ENCODE data around the gene GRK4.
"Not testable (repeated sequence)": the region's sequence is repeated elsewhere in the genome, so short reads cannot be mapped to it uniquely, and the experiment has no call there.

Gene GRK4

GRCh38 chr4:2954358-2955185, 8.8 kb upstream of the GRK4 start:
- H3K9ac ChIP-seq (ENCODE audit: low read length): no peak overlapping the region
- H3K27me3 ChIP-seq (ENCODE audit: low read length): no peaks in the 10 kb centered on the region
- H3F3A ChIP-seq (ENCODE audit: insufficient read depth): peaks cover 32% of the 10 kb centered on the region
- no peak overlapping the region for H2AFZ ChIP-seq (ENCODE audit: low read depth, low read length, severe bottlenecking)
- TF ChIP-seq CTCF (IDR thresholded peaks at IDR 0.05; ENCODE audit: insufficient read depth, low read length, poor library complexity, severe bottlenecking) (no peak), EZH2phosphoT487 (conservative IDR thresholded peaks at IDR 0.05; ENCODE audit: low read length) (no peak)
- no peaks in the 10 kb centered on the region for H3K9me2 ChIP-seq (replicated peaks; ENCODE audit: insufficient read depth, low read length)
- peaks cover 38% of the 10 kb centered on the region for H3K79me2 ChIP-seq (ENCODE audit: insufficient read depth, low read length)
- H3K4me2 ChIP-seq (ENCODE audit: low read depth, low read length, poor library complexity, severe bottlenecking): no peak overlapping the region
- no peaks in the 10 kb centered on the region for H3K9me3 ChIP-seq (ENCODE audit: insufficient read depth, low read length)
- H3K27ac ChIP-seq (ENCODE audit: low read depth, low read length): peak overlapping the region; percentile 22; the same call in 1 of the 2 replicates
- peaks cover 16% of the 10 kb centered on the region; the same call in 1 of the 2 replicates for H4K20me1 ChIP-seq (ENCODE audit: low read depth, low read length)
- peaks cover 34% of the 10 kb centered on the region for H3K36me3 ChIP-seq (ENCODE audit: low read length)
- H3K4me3 ChIP-seq (ENCODE audit: insufficient read depth, low read length, poor library complexity, severe bottlenecking): no peak overlapping the region

- H3F3A ChIP-seq (ENCODE audit: insufficient read depth): peaks cover 32% of the 10 kb centered on the region
- peaks cover 36% of the 10 kb centered on the region for H3K36me3 ChIP-seq (ENCODE audit: low read length)
- H3K79me2 ChIP-seq (ENCODE audit: insufficient read depth, low read length): peaks cover 47% of the 10 kb centered on the region
- not testable (repeated sequence) for H3K9ac ChIP-seq (ENCODE audit: low read length); H3K27me3 ChIP-seq (ENCODE audit: low read length); H3K9me2 ChIP-seq (replicated peaks; ENCODE audit: insufficient read depth, low read length); H3K4me2 ChIP-seq (ENCODE audit: low read depth, low read length, poor library complexity, severe bottlenecking); H2AFZ ChIP-seq (ENCODE audit: low read depth, low read length, severe bottlenecking); H3K4me3 ChIP-seq (ENCODE audit: insufficient read depth, low read length, poor library complexity, severe bottlenecking); H3K9me3 ChIP-seq (ENCODE audit: insufficient read depth, low read length); H3K27ac ChIP-seq (ENCODE audit: low read depth, low read length)
- peak; percentile 80 for TF ChIP-seq CTCF (IDR thresholded peaks at IDR 0.05; ENCODE audit: insufficient read depth, low read length, poor library complexity, severe bottlenecking)
- H4K20me1 ChIP-seq (ENCODE audit: low read depth, low read length): peaks cover 19% of the 10 kb centered on the region; the same call in 1 of the 2 replicates
Observed at GRCh38 chr4:2955186-2956044, 8.0 kb upstream of the GRK4 start.

- Histone ChIP-seq H3K9ac (ENCODE audit: low read length) (no peak overlapping the region), H2AFZ (ENCODE audit: low read depth, low read length, severe bottlenecking) (no peak overlapping the region), H3K9me3 (ENCODE audit: insufficient read depth, low read length) (no peaks in the 10 kb centered on the region), H3K4me3 (ENCODE audit: insufficient read depth, low read length, poor library complexity, severe bottlenecking) (no peak overlapping the region), H3K27ac (ENCODE audit: low read depth, low read length) (no peak overlapping the region), H3K4me2 (ENCODE audit: low read depth, low read length, poor library complexity, severe bottlenecking) (no peak overlapping the region), H3K9me2 (replicated peaks; ENCODE audit: insufficient read depth, low read length) (no peaks in the 10 kb centered on the region), H3K27me3 (ENCODE audit: low read length) (no peaks in the 10 kb centered on the region), H3F3A (ENCODE audit: insufficient read depth) (peaks cover 47% of the 10 kb centered on the region), H4K20me1 (ENCODE audit: low read depth, low read length) (peaks cover 19% of the 10 kb centered on the region; the same call in 1 of the 2 replicates), H3K79me2 (ENCODE audit: insufficient read depth, low read length) (peaks cover 68% of the 10 kb centered on the region), H3K36me3 (ENCODE audit: low read length) (peaks cover 23% of the 10 kb centered on the region)
- TF ChIP-seq EZH2phosphoT487 (conservative IDR thresholded peaks at IDR 0.05; ENCODE audit: low read length): no peak
- no peak for TF ChIP-seq CTCF (IDR thresholded peaks at IDR 0.05; ENCODE audit: insufficient read depth, low read length, poor library complexity, severe bottlenecking)
Observed at GRCh38 chr4:2958446-2958845, 4.9 kb upstream of the GRK4 start.

- peaks cover 23% of the 10 kb centered on the region for H3K36me3 ChIP-seq (ENCODE audit: low read length)
- H2AFZ ChIP-seq (ENCODE audit: low read depth, low read length, severe bottlenecking); H3K4me2 ChIP-seq (ENCODE audit: low read depth, low read length, poor library complexity, severe bottlenecking); H3K4me3 ChIP-seq (ENCODE audit: insufficient read depth, low read length, poor library complexity, severe bottlenecking); H3K27me3 ChIP-seq (ENCODE audit: low read length); H3K9me3 ChIP-seq (ENCODE audit: insufficient read depth, low read length); H3K9ac ChIP-seq (ENCODE audit: low read length); H3K9me2 ChIP-seq (replicated peaks; ENCODE audit: insufficient read depth, low read length); H3K27ac ChIP-seq (ENCODE audit: low read depth, low read length): not testable (repeated sequence)
- peaks cover 73% of the 10 kb centered on the region for H3K79me2 ChIP-seq (ENCODE audit: insufficient read depth, low read length)
- peaks cover 19% of the 10 kb centered on the region; the same call in 1 of the 2 replicates for H4K20me1 ChIP-seq (ENCODE audit: low read depth, low read length)
- peaks cover 33% of the 10 kb centered on the region for H3F3A ChIP-seq (ENCODE audit: insufficient read depth)
Observed at GRCh38 chr4:2960450-2960849, 2.9 kb upstream of the GRK4 start.
